Measurements from ENCODE around the gene ZCRB1.

The ZCRB1 gene

GRCh38 chr12:42275499-42275898 lies 50.4 kb downstream of the ZCRB1 start:
- Histone ChIP-seq H2BK5ac (ENCODE audit: low read depth, low read length, poor library complexity, severe bottlenecking) (no peak overlapping the region), H4K91ac (ENCODE audit: low read length) (no peak overlapping the region), H2AFZ (ENCODE audit: low read depth, low read length) (no peak overlapping the region), H3K27me3 (ENCODE audit: control insufficient read depth in 1 of 2, insufficient read depth in 1 of 2, low read length in 2 of 2) (no peaks in the 10 kb centered on the region), H3K9me3 (ENCODE audit: control insufficient read depth, low read length) (no peaks in the 10 kb centered on the region), H3K79me1 (replicated peaks; ENCODE audit: low read length, poor library complexity, severe bottlenecking) (no peaks in the 10 kb centered on the region), H3K36me3 (ENCODE audit: control insufficient read depth in 1 of 2, insufficient read depth in 2 of 2, low read depth in 1 of 2, low read length in 2 of 2) (no peaks in the 10 kb centered on the region), H3K14ac (ENCODE audit: low read length in 2 of 2) (no peak overlapping the region), H2AK5ac (ENCODE audit: low read length, severe bottlenecking) (no peak overlapping the region), H3K27ac (ENCODE audit: low read length, poor library complexity, severe bottlenecking) (no peak overlapping the region), H3K4me2 (ENCODE audit: low read length, poor library complexity, severe bottlenecking) (no peak overlapping the region), H3K4me3 (ENCODE audit: insufficient read depth in 1 of 2, low read depth in 1 of 2, low read length in 2 of 2) (no peak overlapping the region), H3K23ac (ENCODE audit: low read length in 2 of 2) (no peak overlapping the region), H3K4me1 (ENCODE audit: control insufficient read depth, insufficient read depth, low read depth, low read length) (no peaks in the 10 kb centered on the region), H2BK15ac (ENCODE audit: low read depth, poor library complexity, severe bottlenecking) (no peak overlapping the region), H3K4ac (ENCODE audit: low read depth in 1 of 2, low read length in 2 of 2) (no peak overlapping the region), H2BK120ac (ENCODE audit: low read depth, low read length) (no peak overlapping the region), H2BK12ac (ENCODE audit: low read length in 2 of 2) (no peak overlapping the region), H3K9ac (ENCODE audit: low read length) (no peak overlapping the region), H3K18ac (ENCODE audit: low read depth in 1 of 2, low read length in 2 of 2) (no peak overlapping the region), H4K8ac (ENCODE audit: low read length) (no peak overlapping the region)
- DNase-seq = no peak
- whole genome bisulfite sequencing = 92% methylated on average over 3 of the region's 4 CpGs

- Histone ChIP-seq H3K4me2 (ENCODE audit: low read length, poor library complexity, severe bottlenecking) (no peak overlapping the region), H3K4me1 (ENCODE audit: control insufficient read depth, insufficient read depth, low read depth, low read length) (no peaks in the 10 kb centered on the region), H2BK15ac (ENCODE audit: low read depth, poor library complexity, severe bottlenecking) (no peak overlapping the region), H3K27me3 (ENCODE audit: control insufficient read depth in 1 of 2, insufficient read depth in 1 of 2, low read length in 2 of 2) (no peaks in the 10 kb centered on the region), H2BK120ac (ENCODE audit: low read depth, low read length) (no peak overlapping the region), H3K36me3 (ENCODE audit: control insufficient read depth in 1 of 2, insufficient read depth in 2 of 2, low read depth in 1 of 2, low read length in 2 of 2) (no peaks in the 10 kb centered on the region), H2BK12ac (ENCODE audit: low read length in 2 of 2) (no peak overlapping the region), H3K4me3 (ENCODE audit: insufficient read depth in 1 of 2, low read depth in 1 of 2, low read length in 2 of 2) (no peak overlapping the region), H3K18ac (ENCODE audit: low read depth in 1 of 2, low read length in 2 of 2) (no peak overlapping the region), H4K91ac (ENCODE audit: low read length) (no peak overlapping the region), H3K9ac (ENCODE audit: low read length) (no peak overlapping the region), H3K23ac (ENCODE audit: low read length in 2 of 2) (no peak overlapping the region), H2BK5ac (ENCODE audit: low read depth, low read length, poor library complexity, severe bottlenecking) (no peak overlapping the region), H3K79me1 (replicated peaks; ENCODE audit: low read length, poor library complexity, severe bottlenecking) (no peaks in the 10 kb centered on the region), H2AFZ (ENCODE audit: low read depth, low read length) (no peak overlapping the region), H2AK5ac (ENCODE audit: low read length, severe bottlenecking) (no peak overlapping the region), H3K4ac (ENCODE audit: low read depth in 1 of 2, low read length in 2 of 2) (no peak overlapping the region), H3K9me3 (ENCODE audit: control insufficient read depth, low read length) (no peaks in the 10 kb centered on the region), H3K14ac (ENCODE audit: low read length in 2 of 2) (no peak overlapping the region), H3K27ac (ENCODE audit: low read length, poor library complexity, severe bottlenecking) (no peak overlapping the region), H4K8ac (ENCODE audit: low read length) (no peak overlapping the region)
- 92% methylated on average over 21 of the region's 21 CpGs for WGBS
- no peak for DNase-seq
These were observed 52.2 kb downstream of the ZCRB1 start for GRCh38 chr12:42273706-42274105.

GRCh38 chr12:42270596-42270995 lies 55.3 kb downstream of the ZCRB1 start:
- H3K79me1 ChIP-seq (replicated peaks; ENCODE audit: low read length, poor library complexity, severe bottlenecking) = no peaks in the 10 kb centered on the region
- no peaks in the 10 kb centered on the region for H3K27me3 ChIP-seq (ENCODE audit: control insufficient read depth in 1 of 2, insufficient read depth in 1 of 2, low read length in 2 of 2)
- DNase-seq = no peak
- no peak overlapping the region for H3K9ac ChIP-seq (ENCODE audit: low read length)
- no peak overlapping the region for H2AFZ ChIP-seq (ENCODE audit: low read depth, low read length)
- no peak overlapping the region for H2BK12ac ChIP-seq (ENCODE audit: low read length in 2 of 2)
- no peak overlapping the region for H3K27ac ChIP-seq (ENCODE audit: low read length, poor library complexity, severe bottlenecking)
- H3K4me3 ChIP-seq (ENCODE audit: insufficient read depth in 1 of 2, low read depth in 1 of 2, low read length in 2 of 2) = no peak overlapping the region
- H3K4ac ChIP-seq (ENCODE audit: low read depth in 1 of 2, low read length in 2 of 2) = no peak overlapping the region
- no peak overlapping the region for H3K14ac ChIP-seq (ENCODE audit: low read length in 2 of 2)
- H3K18ac ChIP-seq (ENCODE audit: low read depth in 1 of 2, low read length in 2 of 2) = no peak overlapping the region
- no peak overlapping the region for H4K8ac ChIP-seq (ENCODE audit: low read length)
- no peak overlapping the region for H3K23ac ChIP-seq (ENCODE audit: low read length in 2 of 2)
- WGBS = 65% methylated on average over 4 of the region's 4 CpGs
- no peak overlapping the region for H3K4me2 ChIP-seq (ENCODE audit: low read length, poor library complexity, severe bottlenecking)
- no peak overlapping the region for H2AK5ac ChIP-seq (ENCODE audit: low read length, severe bottlenecking)
- H2BK5ac ChIP-seq (ENCODE audit: low read depth, low read length, poor library complexity, severe bottlenecking) = no peak overlapping the region
- no peaks in the 10 kb centered on the region for H3K36me3 ChIP-seq (ENCODE audit: control insufficient read depth in 1 of 2, insufficient read depth in 2 of 2, low read depth in 1 of 2, low read length in 2 of 2)
- H3K9me3 ChIP-seq (ENCODE audit: control insufficient read depth, low read length) = no peaks in the 10 kb centered on the region
- H2BK15ac ChIP-seq (ENCODE audit: low read depth, poor library complexity, severe bottlenecking) = no peak overlapping the region
- H4K91ac ChIP-seq (ENCODE audit: low read length) = no peak overlapping the region
- no peak overlapping the region for H2BK120ac ChIP-seq (ENCODE audit: low read depth, low read length)
- H3K4me1 ChIP-seq (ENCODE audit: control insufficient read depth, insufficient read depth, low read depth, low read length) = peaks cover 3% of the 10 kb centered on the region

DNA sequence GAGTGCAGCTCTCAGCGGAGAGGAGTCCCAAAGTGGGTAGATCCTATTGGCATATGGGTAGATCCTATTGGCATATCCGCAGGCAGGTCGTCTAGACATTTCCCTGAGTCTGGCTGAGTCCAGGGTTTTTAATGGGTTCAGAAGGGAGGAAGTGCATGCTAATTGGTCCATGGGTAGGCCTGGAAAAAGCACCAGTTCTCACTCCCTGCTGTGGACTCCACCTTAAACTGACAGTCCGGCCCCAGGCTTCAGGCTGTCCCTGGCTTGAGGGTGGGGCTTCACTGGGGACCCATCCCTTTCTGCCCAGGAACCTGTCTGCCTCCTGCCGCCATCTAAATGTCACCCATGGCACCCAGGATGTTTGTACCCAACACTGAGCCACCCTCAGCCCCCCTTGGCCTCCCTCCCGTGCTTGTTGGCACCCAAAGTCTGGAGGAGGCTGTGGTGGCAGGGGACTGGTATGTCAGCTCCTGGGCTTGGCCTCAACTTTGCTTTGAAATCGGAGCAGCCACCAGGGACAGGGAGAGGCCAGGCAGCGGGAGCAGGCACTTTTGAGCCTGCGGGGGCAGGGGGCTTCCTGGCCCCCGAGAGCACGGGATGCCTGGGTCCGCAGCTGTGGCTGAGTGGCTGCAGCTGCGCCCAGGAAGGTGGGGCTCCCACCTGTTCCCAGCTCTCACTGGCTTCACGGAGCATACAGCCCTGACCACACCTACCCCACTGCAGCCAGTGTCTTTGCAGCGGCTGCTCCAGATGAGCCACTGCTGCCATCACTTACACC lies 58.3 kb downstream of the ZCRB1 start:
- H2BK15ac ChIP-seq (ENCODE audit: low read depth, poor library complexity, severe bottlenecking) = no peak overlapping the region
- no peak overlapping the region for H2AK5ac ChIP-seq (ENCODE audit: low read length, severe bottlenecking)
- no peak overlapping the region for H3K27ac ChIP-seq (ENCODE audit: low read length, poor library complexity, severe bottlenecking)
- no peak overlapping the region for H2BK120ac ChIP-seq (ENCODE audit: low read depth, low read length)
- no peak overlapping the region for H2BK5ac ChIP-seq (ENCODE audit: low read depth, low read length, poor library complexity, severe bottlenecking)
- no peak overlapping the region for H3K23ac ChIP-seq (ENCODE audit: low read length in 2 of 2)
- H3K4me2 ChIP-seq (ENCODE audit: low read length, poor library complexity, severe bottlenecking) = no peak overlapping the region
- H3K27me3 ChIP-seq (ENCODE audit: control insufficient read depth in 1 of 2, insufficient read depth in 1 of 2, low read length in 2 of 2) = no peaks in the 10 kb centered on the region
- H3K4me3 ChIP-seq (ENCODE audit: insufficient read depth in 1 of 2, low read depth in 1 of 2, low read length in 2 of 2) = no peak overlapping the region
- peaks cover 3% of the 10 kb centered on the region for H3K4me1 ChIP-seq (ENCODE audit: control insufficient read depth, insufficient read depth, low read depth, low read length)
- no peaks in the 10 kb centered on the region for H3K9me3 ChIP-seq (ENCODE audit: control insufficient read depth, low read length)
- no peak overlapping the region for H4K91ac ChIP-seq (ENCODE audit: low read length)
- 85% methylated on average over 14 of the region's 15 CpGs for WGBS
- no peak overlapping the region for H3K4ac ChIP-seq (ENCODE audit: low read depth in 1 of 2, low read length in 2 of 2)
- no peaks in the 10 kb centered on the region for H3K79me1 ChIP-seq (replicated peaks; ENCODE audit: low read length, poor library complexity, severe bottlenecking)
- H2BK12ac ChIP-seq (ENCODE audit: low read length in 2 of 2) = no peak overlapping the region
- H3K36me3 ChIP-seq (ENCODE audit: control insufficient read depth in 1 of 2, insufficient read depth in 2 of 2, low read depth in 1 of 2, low read length in 2 of 2) = no peaks in the 10 kb centered on the region
- DNase-seq = no peak
- H3K9ac ChIP-seq (ENCODE audit: low read length) = no peak overlapping the region
- peak overlapping the region in 1 of 2 experiments; percentile 11 for H3K14ac ChIP-seq (ENCODE audit: low read length in 2 of 2)
- no peak overlapping the region for H2AFZ ChIP-seq (ENCODE audit: low read depth, low read length)
- H3K18ac ChIP-seq (ENCODE audit: low read depth in 1 of 2, low read length in 2 of 2) = peak overlapping the region in 1 of 2 experiments; percentile 8
- no peak overlapping the region for H4K8ac ChIP-seq (ENCODE audit: low read length)

Measured in mesenchymal stem cell (in vitro differentiated cells and primary cell).